HepG2 (cell line): ENCODE measurements around the gene EFNA2. TPM values are rescaled to one million over a fixed set of nuclear protein-coding genes. Genes with fewer than 3 reads are reported as not detected.
A peak's percentile ranks its signal among the peaks of the same experiment; 100 is the strongest.

Experiments
- AGO2 ChIP-seq: fragments of 200-400 bp; formaldehyde crosslinking; optimal IDR thresholded peaks from 2 replicates; pipeline ENCODE3; 2017; ENCODE audit warnings: mild to moderate bottlenecking, low read depth, low read length, moderate library complexity
- ELF4 ChIP-seq: sonication (generic); formaldehyde crosslinking; IDR thresholded peaks from 2 replicates; pipeline ENCODE4 v1.5.0; 2020; ENCODE audit warnings: missing genetic modification reagents, mild to moderate bottlenecking, moderate library complexity, borderline replicate concordance
- FOXK2 ChIP-seq: fragments of 450-650 bp; IDR thresholded peaks from 2 replicates; pipeline ENCODE4 v1.6.1; 2016
- HDAC2 ChIP-seq: sonication (generic); formaldehyde crosslinking; IDR thresholded peaks from 2 replicates; pipeline ENCODE4 v1.4.0; 2020; ENCODE audit warnings: missing genetic modification reagents
- HNF4A ChIP-seq: sonication (generic); formaldehyde crosslinking; IDR thresholded peaks from 2 replicates; pipeline ENCODE4 v1.4.0; 2020; ENCODE audit warnings: missing genetic modification reagents
- HNF4G ChIP-seq, 2 experiments: sonication (generic) in 1 of 2; formaldehyde crosslinking in 1 of 2; IDR thresholded peaks; 2 replicates each; pipeline versions ENCODE4 v1.4.0 to v1.6.1; 2011 to 2020; ENCODE audit warnings: borderline replicate concordance in 2 of 2, low read depth in 2 of 2, mild to moderate bottlenecking in 2 of 2, low read length in 1 of 2, missing genetic modification reagents in 1 of 2, moderate library complexity in 1 of 2
- HNRNPK ChIP-seq: fragments of 200-400 bp; formaldehyde crosslinking; IDR thresholded peaks from 2 replicates; pipeline ENCODE4 v1.6.1; 2018; ENCODE audit warnings: low read length, low read depth, moderate library complexity, mild to moderate bottlenecking; ENCODE audit not compliant: poor library complexity, severe bottlenecking
- KLF15 ChIP-seq: sonication (generic); formaldehyde crosslinking; IDR thresholded peaks from 2 replicates; pipeline ENCODE4 v1.8.1; 2023; ENCODE audit warnings: borderline replicate concordance, mild to moderate bottlenecking, inconsistent platforms, missing genetic modification reagents, mixed read lengths
- MTA1 ChIP-seq: sonication (generic); formaldehyde crosslinking; IDR thresholded peaks from 2 replicates; pipeline ENCODE4 v1.4.0; 2020; ENCODE audit warnings: missing genetic modification reagents, mild to moderate bottlenecking, borderline replicate concordance
- POLR2A ChIP-seq, 2 experiments: IDR thresholded peaks; 2 replicates each; pipeline ENCODE4 v1.6.1; 2011; ENCODE audit warnings: low read depth in 2 of 2, low read length in 2 of 2, mild to moderate bottlenecking in 1 of 2, moderate library complexity in 1 of 2; ENCODE audit not compliant: insufficient read depth in 1 of 2
- RORA ChIP-seq: sonication (generic); formaldehyde crosslinking; IDR thresholded peaks from 2 replicates; pipeline ENCODE4 v1.5.0; 2020; ENCODE audit warnings: mild to moderate bottlenecking, missing genetic modification reagents, moderate library complexity
- SNRNP70 ChIP-seq: fragments of 200-400 bp; formaldehyde crosslinking; IDR thresholded peaks from 2 replicates; pipeline ENCODE4 v1.6.1; 2017; ENCODE audit warnings: mild to moderate bottlenecking, low read depth, low read length, moderate library complexity
- TCF7L2 ChIP-seq: IDR thresholded peaks from 2 replicates; pipeline ENCODE4 v1.6.1; 2011; ENCODE audit warnings: mild to moderate bottlenecking, low read depth, low read length, moderate library complexity
- XBP1 ChIP-seq: sonication (generic); formaldehyde crosslinking; IDR thresholded peaks from 2 replicates; pipeline ENCODE4 v1.5.0; 2020; ENCODE audit warnings: missing genetic modification reagents
- ZNF337 ChIP-seq: sonication (generic); formaldehyde crosslinking; IDR thresholded peaks from 2 replicates; pipeline ENCODE4 v1.5.1; 2020; ENCODE audit warnings: missing genetic modification reagents, low read depth, mild to moderate bottlenecking, borderline replicate concordance
- ZNF460 ChIP-seq: sonication (generic); formaldehyde crosslinking; IDR thresholded peaks from 2 replicates; pipeline ENCODE4 v1.5.1; 2020; ENCODE audit warnings: missing genetic modification reagents, mild to moderate bottlenecking, borderline replicate concordance
- ZNF614 ChIP-seq: IDR thresholded peaks from 2 replicates; pipeline ENCODE4 v1.6.1; 2018; ENCODE audit warnings: missing biosample characterization, missing genetic modification reagents, inconsistent platforms, borderline replicate concordance
- ZNF678 ChIP-seq: sonication (generic); formaldehyde crosslinking; IDR thresholded peaks from 2 replicates; pipeline ENCODE4 v1.4.0; 2020; ENCODE audit warnings: mild to moderate bottlenecking, missing genetic modification reagents
- ZNF782 ChIP-seq: sonication (generic); formaldehyde crosslinking; IDR thresholded peaks from 2 replicates; pipeline ENCODE4 v1.4.0; 2020; ENCODE audit warnings: missing genetic modification reagents, mild to moderate bottlenecking, borderline replicate concordance
- ZNF883 ChIP-seq: sonication (generic); formaldehyde crosslinking; IDR thresholded peaks from 2 replicates; pipeline ENCODE4 v1.5.1; 2020; ENCODE audit warnings: mild to moderate bottlenecking, missing genetic modification reagents; ENCODE audit errors: not compliant biosample characterization
- polyA plus RNA-seq, 8 experiments: library from polyadenylated mRNA; depleted of rRNA in 3 of 8; stranded (reverse) in 7 of 8; unstranded in 1 of 8; fragments of >200 nt; fragmentation: Illumina TruSeq in 4 of 8; extraction: Trizol in 4 of 8; gene quantifications; 2 replicates each; pipeline versions ENCODE4 v1.2.1 to v1.2.3, GENCODE V29; 2011 to 2016; ENCODE audit warnings: low read depth in 4 of 8, missing spikeins in 1 of 8, mixed read lengths in 1 of 8; ENCODE audit not compliant: insufficient read depth in 1 of 8
- total RNA-seq, 5 experiments: library from RNA; depleted of rRNA; stranded (reverse); fragments of >200 nt; fragmentation: Illumina TruSeq; extraction: Trizol; gene quantifications; 2 replicates each; pipeline ENCODE4 v1.2.3, GENCODE V29; 2016; ENCODE audit warnings: low read depth in 1 of 5
- TF ChIP-seq, protein P1 (sequence below): sonication (generic); formaldehyde crosslinking; IDR thresholded peaks from 2 replicates; pipeline ENCODE4 v1.4.0; 2020; ENCODE audit warnings: mild to moderate bottlenecking, low read depth, missing genetic modification reagents
- TF ChIP-seq, protein P2 (sequence below): sonication (generic); formaldehyde crosslinking; IDR thresholded peaks from 2 replicates; pipeline ENCODE4 v1.5.1; 2020; ENCODE audit warnings: mild to moderate bottlenecking, missing genetic modification reagents, moderate library complexity
- TF ChIP-seq, protein P3 (sequence below): sonication (generic); formaldehyde crosslinking; IDR thresholded peaks from 2 replicates; pipeline ENCODE4 v1.4.0; 2020; ENCODE audit warnings: missing genetic modification reagents

EFNA2 gene
- total and polyA plus RNA-seq, 2 of the 13 experiments (the other 11 are each of a cell fraction or from before 2014, with no cell fraction given) = 6.0 to 9.9 TPM

DNA sequence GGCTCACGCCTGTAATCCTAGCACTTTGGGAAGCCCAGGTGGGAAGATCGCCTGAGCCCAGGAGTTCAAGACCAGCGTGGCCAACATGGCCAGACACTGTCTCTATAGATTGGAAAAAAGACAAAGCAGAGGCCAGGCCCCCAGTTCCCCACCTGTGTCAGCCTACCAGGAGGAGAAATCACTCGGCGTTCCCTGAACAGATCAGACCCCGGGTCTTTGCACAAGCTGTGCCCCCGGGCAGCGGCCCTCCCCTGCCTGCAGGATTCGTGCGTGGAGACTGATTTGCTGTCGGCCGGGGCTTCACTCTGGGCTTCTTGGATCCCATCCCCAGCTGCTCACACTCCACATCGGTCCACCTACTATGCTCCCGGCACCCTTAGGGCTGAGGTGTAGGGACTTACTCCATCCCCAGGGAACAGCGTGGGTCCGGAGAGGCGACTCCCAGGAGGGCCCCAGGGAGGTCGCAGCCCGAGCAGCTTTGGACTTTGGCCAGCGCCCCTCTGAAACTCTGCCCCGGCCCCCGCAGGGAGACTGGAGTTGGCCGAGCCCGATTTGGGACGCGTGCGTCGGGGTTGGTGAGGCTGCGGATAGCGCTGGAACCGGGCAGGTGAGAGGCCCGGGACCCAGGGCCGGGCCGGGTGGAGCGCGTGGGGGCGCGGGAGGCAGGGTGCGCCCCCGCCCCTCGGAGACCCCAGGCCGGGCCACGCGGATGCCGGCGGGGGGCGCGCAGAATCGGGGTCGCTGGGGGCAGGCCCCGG, 515 bp upstream of the EFNA2 start (continued):
- TF ChIP-seq, protein P1, sequence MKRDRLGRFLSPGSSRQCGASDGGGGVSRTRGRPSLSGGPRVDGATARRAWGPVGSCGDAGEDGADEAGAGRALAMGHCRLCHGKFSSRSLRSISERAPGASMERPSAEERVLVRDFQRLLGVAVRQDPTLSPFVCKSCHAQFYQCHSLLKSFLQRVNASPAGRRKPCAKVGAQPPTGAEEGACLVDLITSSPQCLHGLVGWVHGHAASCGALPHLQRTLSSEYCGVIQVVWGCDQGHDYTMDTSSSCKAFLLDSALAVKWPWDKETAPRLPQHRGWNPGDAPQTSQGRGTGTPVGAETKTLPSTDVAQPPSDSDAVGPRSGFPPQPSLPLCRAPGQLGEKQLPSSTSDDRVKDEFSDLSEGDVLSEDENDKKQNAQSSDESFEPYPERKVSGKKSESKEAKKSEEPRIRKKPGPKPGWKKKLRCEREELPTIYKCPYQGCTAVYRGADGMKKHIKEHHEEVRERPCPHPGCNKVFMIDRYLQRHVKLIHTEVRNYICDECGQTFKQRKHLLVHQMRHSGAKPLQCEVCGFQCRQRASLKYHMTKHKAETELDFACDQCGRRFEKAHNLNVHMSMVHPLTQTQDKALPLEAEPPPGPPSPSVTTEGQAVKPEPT (CRISPR knock-in tag) = no peak; the same call in 1 of the 2 replicates
- TF ChIP-seq FOXK2 (no peak), HNF4G (IDR thresholded peaks at IDR 0.05; ENCODE audit: borderline replicate concordance, low read depth, low read length) (peak; percentile 24), HNF4G (CRISPR knock-in tag; IDR thresholded peaks at IDR 0.05; ENCODE audit: borderline replicate concordance, low read depth) (no peak), XBP1 (CRISPR knock-in tag) (no peak), AGO2 (peak; percentile 26), MTA1 (CRISPR knock-in tag) (no peak), ZNF883 (CRISPR knock-in tag) (no peak), RORA (CRISPR knock-in tag) (no peak), ZNF782 (CRISPR knock-in tag) (no peak), HNF4A (peak; percentile 81), TCF7L2 (no peak), ZNF337 (no peak), ZNF460 (no peak), HNRNPK (no peak), SNRNP70 (no peak), ELF4 (no peak), ZNF614 (CRISPR knock-in tag) (no peak), HDAC2 (CRISPR knock-in tag) (no peak), POLR2A (IDR thresholded peaks at IDR 0.05; ENCODE audit: insufficient read depth in 1 of 2, low read depth in 2 of 2, low read length in 2 of 2) (peak; percentile 1 to 43; a peak in 1 of 4 replicates), ZNF678 (CRISPR knock-in tag) (no peak), KLF15 (CRISPR knock-in tag) (no peak)
- TF ChIP-seq, protein P2, sequence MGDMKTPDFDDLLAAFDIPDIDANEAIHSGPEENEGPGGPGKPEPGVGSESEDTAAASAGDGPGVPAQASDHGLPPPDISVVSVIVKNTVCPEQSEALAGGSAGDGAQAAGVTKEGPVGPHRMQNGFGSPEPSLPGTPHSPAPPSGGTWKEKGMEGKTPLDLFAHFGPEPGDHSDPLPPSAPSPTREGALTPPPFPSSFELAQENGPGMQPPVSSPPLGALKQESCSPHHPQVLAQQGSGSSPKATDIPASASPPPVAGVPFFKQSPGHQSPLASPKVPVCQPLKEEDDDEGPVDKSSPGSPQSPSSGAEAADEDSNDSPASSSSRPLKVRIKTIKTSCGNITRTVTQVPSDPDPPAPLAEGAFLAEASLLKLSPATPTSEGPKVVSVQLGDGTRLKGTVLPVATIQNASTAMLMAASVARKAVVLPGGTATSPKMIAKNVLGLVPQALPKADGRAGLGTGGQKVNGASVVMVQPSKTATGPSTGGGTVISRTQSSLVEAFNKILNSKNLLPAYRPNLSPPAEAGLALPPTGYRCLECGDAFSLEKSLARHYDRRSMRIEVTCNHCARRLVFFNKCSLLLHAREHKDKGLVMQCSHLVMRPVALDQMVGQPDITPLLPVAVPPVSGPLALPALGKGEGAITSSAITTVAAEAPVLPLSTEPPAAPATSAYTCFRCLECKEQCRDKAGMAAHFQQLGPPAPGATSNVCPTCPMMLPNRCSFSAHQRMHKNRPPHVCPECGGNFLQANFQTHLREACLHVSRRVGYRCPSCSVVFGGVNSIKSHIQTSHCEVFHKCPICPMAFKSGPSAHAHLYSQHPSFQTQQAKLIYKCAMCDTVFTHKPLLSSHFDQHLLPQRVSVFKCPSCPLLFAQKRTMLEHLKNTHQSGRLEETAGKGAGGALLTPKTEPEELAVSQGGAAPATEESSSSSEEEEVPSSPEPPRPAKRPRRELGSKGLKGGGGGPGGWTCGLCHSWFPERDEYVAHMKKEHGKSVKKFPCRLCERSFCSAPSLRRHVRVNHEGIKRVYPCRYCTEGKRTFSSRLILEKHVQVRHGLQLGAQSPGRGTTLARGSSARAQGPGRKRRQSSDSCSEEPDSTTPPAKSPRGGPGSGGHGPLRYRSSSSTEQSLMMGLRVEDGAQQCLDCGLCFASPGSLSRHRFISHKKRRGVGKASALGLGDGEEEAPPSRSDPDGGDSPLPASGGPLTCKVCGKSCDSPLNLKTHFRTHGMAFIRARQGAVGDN (CRISPR knock-in tag) = 0 out of 2 replicates have a peak, but pooled peaks have one; percentile 2
- TF ChIP-seq, protein P3, sequence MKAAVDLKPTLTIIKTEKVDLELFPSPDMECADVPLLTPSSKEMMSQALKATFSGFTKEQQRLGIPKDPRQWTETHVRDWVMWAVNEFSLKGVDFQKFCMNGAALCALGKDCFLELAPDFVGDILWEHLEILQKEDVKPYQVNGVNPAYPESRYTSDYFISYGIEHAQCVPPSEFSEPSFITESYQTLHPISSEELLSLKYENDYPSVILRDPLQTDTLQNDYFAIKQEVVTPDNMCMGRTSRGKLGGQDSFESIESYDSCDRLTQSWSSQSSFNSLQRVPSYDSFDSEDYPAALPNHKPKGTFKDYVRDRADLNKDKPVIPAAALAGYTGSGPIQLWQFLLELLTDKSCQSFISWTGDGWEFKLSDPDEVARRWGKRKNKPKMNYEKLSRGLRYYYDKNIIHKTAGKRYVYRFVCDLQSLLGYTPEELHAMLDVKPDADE (CRISPR knock-in tag) = no peak
